MCF 10A (cell line): ENCODE results near the gene ALPG. TPM values are rescaled to one million over a fixed set of nuclear protein-coding genes. Genes with fewer than 3 reads are reported as not detected.
"Not testable (repeated sequence)": the region's sequence is repeated elsewhere in the genome, so short reads cannot be mapped to it uniquely, and the experiment has no call there.

ENCODE experiments used
- BruUV-seq: library from RNA; stranded (reverse); fragments of 400-500 nt; replicated peaks from 2 replicates; lab custom pipeline; 2021; lab: Mats Ljungman, UMichigan
- CTCF ChIA-PET: fragments of 300-600 bp; sonication (Branson Sonifier 250); formaldehyde crosslinking; extraction: SDS; loops from one replicate; lab custom pipeline; 2021; ENCODE audit warnings: antibody characterized with exemption, inconsistent platforms; lab: Yijun Ruan, JAX
- POLR2A ChIA-PET: fragments of 300-600, 350-650 bp; sonication (Branson Sonifier 250); formaldehyde crosslinking; extraction: SDS; loops from one replicate; lab custom pipeline; 2020; ENCODE audit warnings: antibody characterized with exemption, inconsistent platforms; lab: Yijun Ruan, JAX
- DNase-seq: peaks from one replicate; pipeline ENCODE4 v3.0.0-alpha.2; 2018; ENCODE audit not compliant: unreplicated experiment
- H3K27ac Mint-ChIP-seq: one replicate; pipeline ENCODE4 v1.8.0; 2022; ENCODE audit warnings: mild to moderate bottlenecking, low read depth, mixed read lengths; ENCODE audit not compliant: unreplicated experiment
- H3K27me3 Mint-ChIP-seq: one replicate; pipeline ENCODE4 v1.8.0; 2022; ENCODE audit warnings: mixed read lengths; ENCODE audit not compliant: insufficient read depth, unreplicated experiment
- H3K36me3 Mint-ChIP-seq: one replicate; pipeline ENCODE4 v1.8.0; 2022; ENCODE audit warnings: mild to moderate bottlenecking, moderate library complexity, mixed read lengths; ENCODE audit not compliant: insufficient read depth, unreplicated experiment
- H3K4me1 Mint-ChIP-seq: one replicate; pipeline ENCODE4 v1.8.0; 2022; ENCODE audit warnings: mixed read lengths; ENCODE audit not compliant: insufficient read depth, unreplicated experiment
- H3K4me3 Mint-ChIP-seq: one replicate; pipeline ENCODE4 v1.8.0; 2022; ENCODE audit warnings: mild to moderate bottlenecking, moderate library complexity, mixed read lengths; ENCODE audit not compliant: unreplicated experiment
- H3K9me3 Mint-ChIP-seq: one replicate; pipeline ENCODE4 v1.8.0; 2022; ENCODE audit warnings: mixed read lengths; ENCODE audit not compliant: unreplicated experiment
- CTCF ChIP-seq: fragments of 200-600 bp; IDR thresholded peaks from one replicate; pipeline ENCODE4 v1.8.0; 2022; ENCODE audit warnings: antibody characterized with exemption, mild to moderate bottlenecking; ENCODE audit not compliant: unreplicated experiment
- intact Hi-C: fragments of 100-400 bp; cut with micrococcal nuclease; formaldehyde crosslinking; loops from 2 replicates; pipeline ENCODE4 v1.14.1; 2022
- total RNA-seq: library from RNA; stranded (reverse); gene quantifications from 2 replicates; pipeline ENCODE4 v1.2.3, GENCODE V29; 2022

ALPG gene
- total RNA-seq, 1 experiment from 2014 or later = not detected

- intact Hi-C loops = no loop called here
- Mint-ChIP-seq H3K9me3 (no peaks in the 10 kb centered on the region), H3K4me3 (no peak overlapping the region), H3K36me3 (no peaks in the 10 kb centered on the region), H3K4me1 (peaks cover 6% of the 10 kb centered on the region), H3K27me3 (no peaks in the 10 kb centered on the region), H3K27ac (no peak overlapping the region)
- no peak for DNase-seq
- POLR2A ChIA-PET = no interaction called here
- no TSS peak for BruUV-seq
- no peak for TF ChIP-seq CTCF
- CTCF ChIA-PET = interaction anchor here (1.1 kb wide), 1 partner anchor 50 kb away, joined by 3 read pairs; no protein-coding TSS in a partner anchor
Observed at GRCh38 chr2:232376713-232377112, 29.9 kb upstream of the ALPG start.

- Mint-ChIP-seq H3K4me3 (no peak overlapping the region), H3K27me3 (no peaks in the 10 kb centered on the region), H3K9me3 (no peaks in the 10 kb centered on the region), H3K27ac (no peak overlapping the region), H3K4me1 (peaks cover 6% of the 10 kb centered on the region), H3K36me3 (no peaks in the 10 kb centered on the region)
- POLR2A ChIA-PET = no interaction called here
- intact Hi-C loops = no loop called here
- no peak for TF ChIP-seq CTCF
- CTCF ChIA-PET = interaction anchor here (0.6 to 1.1 kb wide), 2 partner anchors 51 to 301 kb away, joined by 3 to 4 read pairs; no protein-coding TSS in a partner anchor
- no peak for DNase-seq
- no TSS peak for BruUV-seq
Observed at GRCh38 chr2:232377319-232377718, 29.3 kb upstream of the ALPG start.

GRCh38 chr2:232377841-232378734 is 28.6 kb upstream of the ALPG start:
- intact Hi-C loops = no loop called here
- ChIA-PET CTCF (interaction anchor here (1.9 kb wide), 1 partner anchor 61 kb away, joined by 8 read pairs; no protein-coding TSS in a partner anchor), POLR2A (no interaction called here)
- Mint-ChIP-seq H3K4me1 (peaks cover 6% of the 10 kb centered on the region), H3K4me3 (no peak overlapping the region), H3K36me3 (no peaks in the 10 kb centered on the region), H3K27ac (no peak overlapping the region), H3K9me3 (no peaks in the 10 kb centered on the region), H3K27me3 (no peaks in the 10 kb centered on the region)
- BruUV-seq = no TSS peak
- TF ChIP-seq CTCF = no peak
- DNase-seq = no peak

GRCh38 chr2:232378735-232379151 is 27.9 kb upstream of the ALPG start, which contains the start of gene ALPP:
Gene ALPP, plus strand, starts transcription at chr2:232378751. Its CDS starts 52 bp downstream, at chr2:232378803.
- H3K4me3 Mint-ChIP-seq = not testable (repeated sequence)

GRCh38 chr2:232379610-232380590 is 26.7 kb upstream of the ALPG start:
- intact Hi-C loops, H3K4me1 Mint-ChIP-seq, H3K36me3 Mint-ChIP-seq, DNase-seq, POLR2A ChIA-PET, H3K27ac Mint-ChIP-seq, H3K4me3 Mint-ChIP-seq, BruUV-seq, H3K9me3 Mint-ChIP-seq: not testable (repeated sequence)
- CTCF ChIA-PET = interaction anchor here (1.9 kb wide), 1 partner anchor 60 kb away, joined by 8 read pairs; no protein-coding TSS in a partner anchor
- peaks cover 12% of the 10 kb centered on the region for H3K27me3 Mint-ChIP-seq

More at GRCh38 chr2:232378735-232379151, 27.9 kb upstream of the ALPG start, which contains the start of gene ALPP:
- H3K27ac Mint-ChIP-seq, DNase-seq, H3K36me3 Mint-ChIP-seq, H3K27me3 Mint-ChIP-seq, intact Hi-C loops, H3K9me3 Mint-ChIP-seq, POLR2A ChIA-PET, BruUV-seq, H3K4me1 Mint-ChIP-seq: not testable (repeated sequence)
- CTCF ChIA-PET = interaction anchor here (0.6 to 1.9 kb wide), 2 partner anchors 61 to 816 kb away, joined by 3 to 8 read pairs; no protein-coding TSS in a partner anchor

GRCh38 chr2:232381204-232382031 is 25.2 kb upstream of the ALPG start:
- BruUV-seq, H3K4me1 Mint-ChIP-seq, CTCF ChIA-PET, H3K9me3 Mint-ChIP-seq, H3K36me3 Mint-ChIP-seq, POLR2A ChIA-PET, H3K27ac Mint-ChIP-seq, DNase-seq, intact Hi-C loops, H3K4me3 Mint-ChIP-seq: not testable (repeated sequence)
- peaks cover 27% of the 10 kb centered on the region for H3K27me3 Mint-ChIP-seq
